Memory B cell (primary cell): ENCODE data around the gene RMDN2.

ENCODE experiments used
- ATAC-seq: fragments of 150-1000 bp; cut with Tn5 transposase; 2 replicates; pipeline ENCODE4 v1.10.0; 2021; ENCODE audit warnings: low read depth, mild to moderate bottlenecking, moderate library complexity
- DNase-seq, 2 donors: peaks; one replicate each; pipeline ENCODE4 v3.0.0; 2022; ENCODE audit warnings: low spot score in 2 of 2
- H3K27ac Mint-ChIP-seq: one replicate; pipeline ENCODE4 v1.8.0; 2022; ENCODE audit warnings: mild to moderate bottlenecking, moderate library complexity, mixed read lengths
- H3K27me3 Mint-ChIP-seq: one replicate; pipeline ENCODE4 v1.8.0; 2022; ENCODE audit warnings: mixed read lengths
- H3K36me3 Mint-ChIP-seq: one replicate; pipeline ENCODE4 v1.8.0; 2022; ENCODE audit warnings: mild to moderate bottlenecking, mixed read lengths
- H3K4me1 Mint-ChIP-seq: one replicate; pipeline ENCODE4 v1.8.0; 2022; ENCODE audit warnings: mixed read lengths
- H3K4me3 Mint-ChIP-seq: one replicate; pipeline ENCODE4 v1.8.0; 2022; ENCODE audit warnings: mild to moderate bottlenecking, moderate library complexity, mixed read lengths
- H3K9me3 Mint-ChIP-seq: one replicate; pipeline ENCODE4 v1.8.0; 2022; ENCODE audit warnings: mixed read lengths

RMDN2 gene

DNA sequence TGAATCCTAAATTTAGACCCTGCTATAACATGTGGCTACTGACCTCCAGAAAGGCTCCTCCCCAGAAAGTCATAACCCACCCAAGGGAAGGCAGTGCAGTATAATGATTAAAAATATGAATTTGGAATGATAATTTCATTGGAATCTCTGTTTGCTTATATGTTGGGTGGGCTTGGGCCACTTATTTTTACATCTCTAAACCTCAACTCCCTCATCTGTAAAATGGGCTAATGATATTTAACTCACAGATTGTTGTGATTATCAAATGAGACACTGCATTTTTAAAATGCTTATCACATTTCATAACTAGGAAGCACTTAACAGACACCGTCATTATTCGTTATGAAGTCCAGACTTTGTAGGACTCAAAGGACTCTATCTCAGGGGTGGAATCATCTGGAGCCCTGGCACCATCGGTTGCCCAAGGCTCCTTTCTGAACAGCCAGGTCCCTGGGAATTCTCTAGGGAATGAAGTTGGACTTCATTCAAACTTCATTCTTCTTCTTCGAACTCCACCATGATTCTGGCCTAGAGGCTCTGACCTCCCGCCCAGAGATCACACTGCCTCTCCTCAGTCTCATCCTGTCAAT, 33.1 kb upstream of the RMDN2 start:
- no peak for DNase-seq
- Mint-ChIP-seq H3K36me3 (no peaks in the 10 kb centered on the region), H3K27me3 (no peaks in the 10 kb centered on the region), H3K27ac (peak overlapping the region; percentile 22), H3K9me3 (no peaks in the 10 kb centered on the region), H3K4me1 (peaks cover 32% of the 10 kb centered on the region), H3K4me3 (peak overlapping the region; percentile 75)
- no peak for ATAC-seq

DNA sequence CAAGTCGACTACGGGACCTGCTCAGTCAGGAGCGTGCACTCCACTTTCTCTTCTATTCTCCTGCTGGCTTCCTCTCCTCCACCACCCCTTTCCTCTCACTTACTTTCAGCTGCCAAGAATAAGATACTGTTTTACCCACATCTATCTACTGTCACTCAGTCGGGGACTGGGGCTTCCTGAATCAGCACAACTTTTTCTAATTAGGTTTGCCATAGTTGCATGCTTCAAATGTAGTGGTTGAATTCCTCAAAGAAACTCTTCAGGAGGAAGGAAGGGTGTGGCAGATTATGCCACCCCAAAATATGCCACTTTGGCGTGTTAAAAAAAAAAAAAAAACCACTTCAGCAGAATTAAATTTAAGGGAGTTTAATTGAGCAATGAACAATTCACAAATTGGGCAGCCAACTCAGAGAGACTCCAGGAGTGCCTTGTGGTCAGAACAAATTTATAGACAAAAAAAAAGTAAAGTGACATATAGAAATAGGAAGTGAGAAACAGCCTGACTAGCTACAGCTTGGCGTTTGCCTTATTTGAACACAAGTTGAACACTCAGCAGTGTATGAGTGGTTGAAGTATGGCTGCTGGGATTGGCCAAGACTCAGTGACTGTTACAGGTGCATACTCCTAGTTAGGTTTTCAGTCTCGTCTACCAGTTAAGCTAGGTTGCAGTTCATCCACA, 32.5 kb upstream of the RMDN2 start:
- DNase-seq (peak in 1 of 2 donors; percentile 16), ATAC-seq (peak; percentile 87)
- no peaks in the 10 kb centered on the region for H3K36me3 Mint-ChIP-seq
- peak overlapping the region; percentile 75 for H3K4me3 Mint-ChIP-seq
- no peaks in the 10 kb centered on the region for H3K27me3 Mint-ChIP-seq
- H3K9me3 Mint-ChIP-seq, result no peaks in the 10 kb centered on the region
- peak overlapping the region; percentile 22 for H3K27ac Mint-ChIP-seq
- H3K4me1 Mint-ChIP-seq, result peaks cover 32% of the 10 kb centered on the region

DNA sequence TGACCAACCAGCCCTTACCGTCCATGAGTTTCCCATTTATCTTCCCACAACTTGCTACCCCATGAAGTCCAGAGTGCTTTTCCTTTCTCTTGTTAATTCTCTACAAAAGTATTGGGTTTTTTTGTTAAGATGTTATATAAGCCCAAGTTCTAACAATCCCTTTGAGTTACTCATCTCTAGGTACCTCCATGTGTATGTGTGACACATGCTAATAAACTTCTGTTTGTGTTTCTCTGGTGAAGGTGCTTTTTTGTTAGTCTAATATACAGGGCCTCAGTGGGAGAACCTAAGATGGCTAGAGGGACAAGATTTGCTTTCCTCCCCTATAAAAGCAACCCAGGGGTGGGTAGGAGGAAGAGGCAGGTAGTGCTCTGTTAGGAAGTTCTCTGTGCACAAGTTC, 31.8 kb upstream of the RMDN2 start:
- Mint-ChIP-seq H3K27me3 (no peaks in the 10 kb centered on the region), H3K9me3 (no peaks in the 10 kb centered on the region), H3K4me3 (no peak overlapping the region), H3K27ac (peak overlapping the region; percentile 22), H3K36me3 (no peaks in the 10 kb centered on the region), H3K4me1 (peaks cover 32% of the 10 kb centered on the region)
- DNase-seq (no peak), ATAC-seq (no peak)

GRCh38 chr2:37894047-37894446, 31.0 kb upstream of the RMDN2 start:
- peak overlapping the region; percentile 22 for H3K27ac Mint-ChIP-seq
- H3K9me3 Mint-ChIP-seq, result no peaks in the 10 kb centered on the region
- peaks cover 32% of the 10 kb centered on the region for H3K4me1 Mint-ChIP-seq
- H3K27me3 Mint-ChIP-seq, result no peaks in the 10 kb centered on the region
- no peaks in the 10 kb centered on the region for H3K36me3 Mint-ChIP-seq
- H3K4me3 Mint-ChIP-seq, result no peak overlapping the region
- DNase-seq (no peak), ATAC-seq (no peak)

GRCh38 chr2:37894601-37895000, 30.5 kb upstream of the RMDN2 start:
- Mint-ChIP-seq H3K27ac (no peak overlapping the region), H3K27me3 (no peaks in the 10 kb centered on the region), H3K4me3 (no peak overlapping the region), H3K4me1 (peaks cover 32% of the 10 kb centered on the region), H3K9me3 (no peaks in the 10 kb centered on the region), H3K36me3 (no peaks in the 10 kb centered on the region)
- no peak for ATAC-seq
- DNase-seq, result no peak

- ATAC-seq (no peak), DNase-seq (no peak)
- Mint-ChIP-seq H3K9me3 (no peaks in the 10 kb centered on the region), H3K27me3 (peaks cover 2% of the 10 kb centered on the region), H3K27ac (no peak overlapping the region), H3K4me1 (peaks cover 32% of the 10 kb centered on the region), H3K36me3 (peaks cover 2% of the 10 kb centered on the region), H3K4me3 (no peak overlapping the region)
Measured at GRCh38 chr2:37895140-37895539, 29.9 kb upstream of the RMDN2 start.

DNA sequence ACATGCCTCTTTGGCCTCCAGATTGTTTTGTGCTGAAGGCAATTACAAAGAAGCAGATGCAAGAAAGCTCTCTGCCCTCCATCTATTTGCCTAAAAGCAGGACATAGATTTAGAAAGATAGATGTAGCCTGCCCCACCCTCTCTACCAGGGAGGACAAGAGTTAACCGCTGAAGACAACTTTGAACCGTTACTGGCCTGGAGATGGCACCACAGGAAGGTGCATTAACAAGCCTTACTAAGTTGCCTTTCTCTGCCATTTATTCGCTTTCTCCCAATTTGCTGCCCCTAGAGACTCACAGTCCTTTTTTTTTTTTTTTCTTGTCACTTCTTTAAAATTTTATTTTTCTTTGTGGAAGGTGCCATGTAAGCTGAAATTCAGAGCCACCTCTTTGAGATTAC, 28.8 kb upstream of the RMDN2 start:
- Mint-ChIP-seq H3K27ac (no peak overlapping the region), H3K9me3 (peaks cover 2% of the 10 kb centered on the region), H3K27me3 (peaks cover 2% of the 10 kb centered on the region), H3K4me1 (peaks cover 25% of the 10 kb centered on the region), H3K4me3 (no peak overlapping the region), H3K36me3 (peaks cover 5% of the 10 kb centered on the region)
- no peak for DNase-seq
- ATAC-seq, result no peak

DNA sequence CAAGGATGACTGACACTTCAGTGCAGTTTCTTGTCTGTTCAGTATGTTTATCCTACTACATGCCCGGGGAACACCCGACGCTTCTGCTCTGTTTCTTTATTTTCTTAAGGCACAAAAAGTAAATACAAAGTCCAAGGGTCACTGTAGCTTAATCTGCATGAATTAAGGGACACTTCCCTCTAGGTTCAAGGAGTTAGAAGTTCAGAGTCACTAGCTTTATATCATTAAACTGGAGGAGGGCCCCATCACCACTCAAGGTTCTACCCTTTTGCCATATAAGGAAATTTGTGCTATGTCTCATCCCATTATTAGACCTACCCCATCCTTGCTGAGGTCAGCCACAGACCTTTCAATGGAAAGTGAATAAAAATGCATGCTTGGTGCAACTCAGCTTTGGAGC, 27.6 kb upstream of the RMDN2 start:
- no peak overlapping the region for H3K27ac Mint-ChIP-seq
- H3K9me3 Mint-ChIP-seq, result peaks cover 2% of the 10 kb centered on the region
- DNase-seq (no peak), ATAC-seq (no peak)
- H3K4me3 Mint-ChIP-seq, result no peak overlapping the region
- peaks cover 2% of the 10 kb centered on the region for H3K27me3 Mint-ChIP-seq
- H3K36me3 Mint-ChIP-seq, result peaks cover 5% of the 10 kb centered on the region
- peaks cover 13% of the 10 kb centered on the region for H3K4me1 Mint-ChIP-seq

- Mint-ChIP-seq H3K9me3 (peaks cover 2% of the 10 kb centered on the region), H3K36me3 (peaks cover 5% of the 10 kb centered on the region)
Measured at GRCh38 chr2:37898448-37898847, 26.6 kb upstream of the RMDN2 start.

DNA sequence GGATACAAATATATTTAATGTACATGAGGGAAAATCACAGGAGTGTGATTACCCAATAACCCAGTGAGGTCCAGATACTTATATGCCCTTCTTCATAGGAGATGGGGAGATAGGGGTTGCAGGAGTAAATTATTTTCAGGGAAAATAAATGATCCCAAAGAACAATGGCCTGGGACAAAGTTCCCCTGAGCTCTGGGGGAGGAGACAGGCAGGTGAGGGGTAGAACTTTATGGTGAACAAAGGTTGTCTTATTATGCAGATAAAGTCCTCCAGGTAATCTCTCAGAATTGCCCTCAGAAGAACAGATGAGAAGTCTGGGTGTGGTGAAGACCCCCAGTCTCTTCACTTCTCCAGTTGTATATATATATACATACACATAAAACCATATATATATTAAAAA, 22.1 kb upstream of the RMDN2 start:
- peaks cover 6% of the 10 kb centered on the region for H3K27me3 Mint-ChIP-seq
- H3K4me3 Mint-ChIP-seq, result no peak overlapping the region
- DNase-seq (no peak), ATAC-seq (no peak)
- H3K4me1 Mint-ChIP-seq, result no peaks in the 10 kb centered on the region
- H3K27ac Mint-ChIP-seq, result no peak overlapping the region
- H3K9me3 Mint-ChIP-seq, result peaks cover 2% of the 10 kb centered on the region
- H3K36me3 Mint-ChIP-seq, result peaks cover 5% of the 10 kb centered on the region

More at GRCh38 chr2:37898448-37898847, 26.6 kb upstream of the RMDN2 start:
- no peak overlapping the region for H3K27ac Mint-ChIP-seq
- H3K4me3 Mint-ChIP-seq, result no peak overlapping the region
- peaks cover 8% of the 10 kb centered on the region for H3K4me1 Mint-ChIP-seq
- DNase-seq, result no peak
- ATAC-seq, result no peak
- H3K27me3 Mint-ChIP-seq, result peaks cover 2% of the 10 kb centered on the region

GRCh38 chr2:37904425-37904824, 20.7 kb upstream of the RMDN2 start:
- Mint-ChIP-seq H3K36me3 (peaks cover 5% of the 10 kb centered on the region), H3K27me3 (peaks cover 6% of the 10 kb centered on the region), H3K4me3 (no peak overlapping the region), H3K27ac (no peak overlapping the region), H3K9me3 (peaks cover 2% of the 10 kb centered on the region), H3K4me1 (no peaks in the 10 kb centered on the region)
- DNase-seq, result no peak
- no peak for ATAC-seq

- peaks cover 6% of the 10 kb centered on the region for H3K27me3 Mint-ChIP-seq
- H3K4me1 Mint-ChIP-seq, result no peaks in the 10 kb centered on the region
- H3K36me3 Mint-ChIP-seq, result peaks cover 4% of the 10 kb centered on the region
- no peak overlapping the region for H3K4me3 Mint-ChIP-seq
- no peak overlapping the region for H3K27ac Mint-ChIP-seq
- no peak for DNase-seq
- peaks cover 2% of the 10 kb centered on the region for H3K9me3 Mint-ChIP-seq
- no peak for ATAC-seq
Measured at GRCh38 chr2:37904993-37905392, 20.1 kb upstream of the RMDN2 start.

GRCh38 chr2:37906131-37906530, 19.0 kb upstream of the RMDN2 start:
- no peak for ATAC-seq

DNA sequence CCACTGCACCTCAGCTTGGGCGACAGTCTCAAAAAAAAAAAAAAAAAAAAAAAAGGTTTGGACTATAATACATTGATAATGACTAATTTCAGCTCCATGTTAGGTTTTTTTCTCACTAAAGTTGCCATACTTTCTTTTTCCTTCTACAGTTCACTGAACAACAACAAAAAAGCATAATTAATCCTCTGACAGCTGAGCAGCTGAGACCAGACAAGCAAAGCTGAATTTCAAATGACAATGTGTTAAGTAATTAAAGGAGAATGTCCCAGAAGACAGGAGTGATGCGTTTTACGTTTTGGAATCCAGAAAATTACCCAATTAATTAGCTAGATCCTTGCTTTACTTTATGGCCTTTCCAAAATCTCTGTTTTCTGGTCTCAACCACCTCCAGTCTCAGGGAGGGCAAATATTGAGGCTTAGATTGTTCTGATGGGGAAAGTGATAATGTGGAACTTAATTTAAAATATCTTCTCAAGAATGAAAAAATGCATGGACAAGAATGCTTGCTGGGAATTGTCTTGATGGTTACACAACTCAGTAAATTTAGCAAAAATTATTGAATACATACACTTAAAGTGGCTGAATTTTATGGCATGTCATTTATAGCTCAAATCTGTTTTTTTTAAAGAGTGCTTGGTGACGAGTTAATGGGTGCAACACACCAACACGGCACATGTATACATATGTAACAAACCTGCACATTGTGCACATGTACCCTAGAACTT, 17.4 kb upstream of the RMDN2 start:
- Mint-ChIP-seq H3K4me1 (no peaks in the 10 kb centered on the region), H3K27me3 (peaks cover 5% of the 10 kb centered on the region), H3K9me3 (no peaks in the 10 kb centered on the region), H3K27ac (no peak overlapping the region), H3K4me3 (no peak overlapping the region), H3K36me3 (no peaks in the 10 kb centered on the region)
- DNase-seq, result no peak
- ATAC-seq, result no peak

More at GRCh38 chr2:37906131-37906530, 19.0 kb upstream of the RMDN2 start:
- H3K27ac Mint-ChIP-seq, result no peak overlapping the region
- H3K36me3 Mint-ChIP-seq, result peaks cover 3% of the 10 kb centered on the region
- peaks cover 5% of the 10 kb centered on the region for H3K27me3 Mint-ChIP-seq
- no peak for DNase-seq
- H3K4me1 Mint-ChIP-seq, result no peaks in the 10 kb centered on the region
- no peak overlapping the region for H3K4me3 Mint-ChIP-seq
- peaks cover 2% of the 10 kb centered on the region for H3K9me3 Mint-ChIP-seq
